IMR-90 (cell line): ENCODE data around the gene C1QTNF8. TPM values are rescaled to one million over a fixed set of nuclear protein-coding genes. Genes with fewer than 3 reads are reported as not detected.

ENCODE experiments used
- ATAC-seq: fragments of 200-7000 bp; cut with Tn5 transposase; 2 replicates; pipeline ENCODE4 v1.9.1; 2020; ENCODE audit warnings: low read depth, mild to moderate bottlenecking, moderate library complexity
- BruUV-seq: library from RNA; stranded (reverse); fragments of 400-500 nt; replicated peaks from 2 replicates; lab custom pipeline; 2021; lab: Mats Ljungman, UMichigan
- CTCF ChIA-PET: fragments of 300-600 bp; formaldehyde crosslinking; extraction: SDS; loops from one replicate; lab custom pipeline; 2021; ENCODE audit warnings: antibody characterized with exemption; lab: Yijun Ruan, JAX
- POLR2A ChIA-PET: fragments of 300-600 bp; sonication (Branson Sonifier 250); formaldehyde crosslinking; loops from one replicate; lab custom pipeline; 2022; ENCODE audit warnings: antibody characterized with exemption; ENCODE audit not compliant: unreplicated experiment; lab: Charles Lee
- DNase-seq: peaks from one replicate; pipeline ENCODE4 v3.0.0; 2013
- H2AFZ ChIP-seq: replicated peaks from 2 replicates; pipeline ENCODE3; 2013; ENCODE audit warnings: low read length, mild to moderate bottlenecking; ENCODE audit not compliant: poor library complexity
- H2AK5ac ChIP-seq: 2 replicates; pipeline ENCODE4 v1.6.1; 2013; ENCODE audit warnings: low read depth, low read length, inconsistent platforms
- H2AK9ac ChIP-seq: replicated peaks from 2 replicates; pipeline ENCODE3; 2013; ENCODE audit warnings: mild to moderate bottlenecking, low read depth, low read length, moderate library complexity; ENCODE audit not compliant: poor library complexity
- H2BK120ac ChIP-seq: 2 replicates; pipeline ENCODE4 v1.6.1; 2013; ENCODE audit warnings: low read depth, low read length, inconsistent platforms
- H2BK15ac ChIP-seq: 3 replicates; pipeline ENCODE4 v1.6.1; 2013; ENCODE audit warnings: low read depth, low read length, inconsistent platforms
- H2BK20ac ChIP-seq: 2 replicates; pipeline ENCODE4 v1.6.1; 2013; ENCODE audit warnings: low read depth, mild to moderate bottlenecking, inconsistent platforms, low read length, moderate library complexity
- H2BK5ac ChIP-seq: 2 replicates; pipeline ENCODE4 v1.6.1; 2013; ENCODE audit warnings: mild to moderate bottlenecking, low read depth, low read length, inconsistent platforms; ENCODE audit not compliant: poor library complexity, severe bottlenecking
- H3K14ac ChIP-seq: replicated peaks from 2 replicates; pipeline ENCODE4 v1.6.1; 2013; ENCODE audit warnings: low read depth, low read length, inconsistent platforms
- H3K18ac ChIP-seq: 2 replicates; pipeline ENCODE4 v1.6.1; 2013; ENCODE audit warnings: low read depth, low read length, control low read depth
- H3K23ac ChIP-seq: 2 replicates; pipeline ENCODE4 v1.6.1; 2013; ENCODE audit warnings: low read depth, low read length, inconsistent platforms
- H3K27ac ChIP-seq: 2 replicates; pipeline ENCODE4 v1.5.1; 2013; ENCODE audit warnings: mild to moderate bottlenecking, control low read depth, low read length; ENCODE audit not compliant: insufficient read depth
- H3K27me3 ChIP-seq: 2 replicates; pipeline ENCODE4 v1.6.1; 2013; ENCODE audit warnings: low read length; ENCODE audit not compliant: control insufficient read depth, insufficient read depth
- H3K36me3 ChIP-seq: 2 replicates; pipeline ENCODE4 v1.6.1; 2013; ENCODE audit warnings: low read length, mixed read lengths; ENCODE audit not compliant: control insufficient read depth, insufficient read depth
- H3K4ac ChIP-seq: 2 replicates; pipeline ENCODE4 v1.6.1; 2013; ENCODE audit warnings: low read depth, low read length, inconsistent platforms
- H3K4me1 ChIP-seq: 2 replicates; pipeline ENCODE4 v1.6.1; 2013; ENCODE audit warnings: low read length, mixed read lengths; ENCODE audit not compliant: control insufficient read depth, insufficient read depth
- H3K4me2 ChIP-seq: 2 replicates; pipeline ENCODE4 v1.6.1; 2013; ENCODE audit warnings: low read depth, mild to moderate bottlenecking, control low read depth, low read length, moderate library complexity
- H3K4me3 ChIP-seq: 2 replicates; pipeline ENCODE4 v1.5.1; 2013; ENCODE audit warnings: low read depth, mild to moderate bottlenecking, control low read depth, low read length, moderate library complexity; ENCODE audit not compliant: insufficient read depth
- H3K56ac ChIP-seq: 2 replicates; pipeline ENCODE4 v1.6.1; 2013; ENCODE audit warnings: low read length, inconsistent platforms; ENCODE audit not compliant: insufficient read depth; ENCODE audit errors: extremely low read depth
- H3K79me1 ChIP-seq, 2 experiments: 2 replicates each; pipeline ENCODE4 v1.6.1; 2013; ENCODE audit warnings: low read length in 2 of 2, inconsistent platforms in 1 of 2, low read depth in 1 of 2
- H3K9ac ChIP-seq: 2 replicates; pipeline ENCODE4 v1.6.1; 2013; ENCODE audit warnings: low read depth, low read length, control low read depth
- H3K9me1 ChIP-seq: 2 replicates; pipeline ENCODE4 v1.6.1; 2013; ENCODE audit warnings: low read length, inconsistent platforms; ENCODE audit not compliant: insufficient read depth
- H3K9me3 ChIP-seq: 2 replicates; pipeline ENCODE4 v1.6.1; 2013; ENCODE audit warnings: low read length; ENCODE audit not compliant: control insufficient read depth, insufficient read depth
- H4K20me1 ChIP-seq: 2 replicates; pipeline ENCODE4 v1.6.1; 2013; ENCODE audit warnings: low read length, inconsistent platforms; ENCODE audit not compliant: insufficient read depth
- H4K5ac ChIP-seq: 2 replicates; pipeline ENCODE4 v1.6.1; 2013; ENCODE audit warnings: mild to moderate bottlenecking, low read depth, low read length, control low read depth
- H4K8ac ChIP-seq, 2 experiments: 2 replicates each; pipeline ENCODE4 v1.6.1; 2013; ENCODE audit warnings: low read depth in 2 of 2, low read length in 2 of 2, control low read depth in 1 of 2, inconsistent platforms in 1 of 2
- H4K91ac ChIP-seq: 2 replicates; pipeline ENCODE4 v1.6.1; 2013; ENCODE audit warnings: low read depth, low read length, inconsistent platforms; ENCODE audit not compliant: insufficient read depth
- BHLHE40 ChIP-seq: fragments of 150-350 bp; IDR thresholded peaks from 2 replicates; pipeline ENCODE4 v1.6.1; 2016; ENCODE audit warnings: mild to moderate bottlenecking, low read depth, low read length
- CTCF ChIP-seq: conservative IDR thresholded peaks from 2 replicates; pipeline ENCODE4 v1.5.1; 2012; ENCODE audit warnings: mild to moderate bottlenecking, low read depth, low read length, improper control_type of control experiment
- ELK1 ChIP-seq: fragments of 150-350 bp; IDR thresholded peaks from 2 replicates; pipeline ENCODE4 v1.6.1; 2016; ENCODE audit warnings: low read depth, mild to moderate bottlenecking, low read length, moderate library complexity, borderline replicate concordance
- FOS ChIP-seq: fragments of 150-350 bp; IDR thresholded peaks from 2 replicates; pipeline ENCODE4 v1.6.1; 2016; ENCODE audit warnings: low read depth, low read length
- MAFK ChIP-seq: IDR thresholded peaks from 2 replicates; pipeline ENCODE4 v1.6.1; 2012; ENCODE audit warnings: low read depth, low read length, improper control_type of control experiment
- MAZ ChIP-seq: IDR thresholded peaks from 2 replicates; pipeline ENCODE4 v1.6.1; 2012; ENCODE audit warnings: low read depth, mild to moderate bottlenecking, low read length, improper control_type of control experiment, moderate library complexity, borderline replicate concordance
- MXI1 ChIP-seq: IDR thresholded peaks from 2 replicates; pipeline ENCODE4 v1.6.1; 2012; ENCODE audit warnings: low read depth, mild to moderate bottlenecking, low read length, moderate library complexity, borderline replicate concordance
- NFE2L2 ChIP-seq: fragments of 150-350 bp; IDR thresholded peaks from 2 replicates; pipeline ENCODE4 v1.6.1; 2016; ENCODE audit warnings: low read depth, mild to moderate bottlenecking, low read length
- POLR2A ChIP-seq: IDR thresholded peaks from 2 replicates; pipeline ENCODE4 v1.6.1; 2012; ENCODE audit warnings: mild to moderate bottlenecking, low read depth, low read length
- RAD21 ChIP-seq: IDR thresholded peaks from 2 replicates; pipeline ENCODE4 v1.6.1; 2012; ENCODE audit warnings: low read length, improper control_type of control experiment
- RCOR1 ChIP-seq: IDR thresholded peaks from 2 replicates; pipeline ENCODE4 v1.6.1; 2012; ENCODE audit warnings: mild to moderate bottlenecking, low read length, improper control_type of control experiment; ENCODE audit not compliant: insufficient replicate concordance
- RFX5 ChIP-seq: IDR thresholded peaks from 2 replicates; pipeline ENCODE4 v1.8.0; 2012; ENCODE audit warnings: low read depth, mild to moderate bottlenecking, low read length, moderate library complexity
- SMC3 ChIP-seq: fragments of 150-350 bp; IDR thresholded peaks from 2 replicates; pipeline ENCODE4 v1.6.1; 2016; ENCODE audit warnings: low read depth, mild to moderate bottlenecking, antibody characterized with exemption, low read length, moderate library complexity
- USF2 ChIP-seq: fragments of 150-350 bp; IDR thresholded peaks from 2 replicates; pipeline ENCODE4 v1.6.1; 2017; ENCODE audit warnings: mild to moderate bottlenecking, antibody characterized with exemption, low read length, low read depth
- WGBS, 2 experiments: methylation state at CpG; one replicate each; pipeline versions ENCODE4 v1.1.5 to v1.1.7; 2013; ENCODE audit warnings: missing lambda C conversion rate in 2 of 2; ENCODE audit not compliant: insufficient read length in 1 of 2; ENCODE audit errors: extremely low coverage in 2 of 2; 5-methylcytosine and 5-hydroxymethylcytosine counted together
- dilution Hi-C: fragments of 300-500 bp; cut with HindIII; formaldehyde crosslinking; loops from one replicate; pipeline ENCODE4 v1.14.3; 2018; ENCODE audit warnings: low sequenced_read_pairs; ENCODE audit not compliant: unreplicated experiment
- in situ Hi-C: fragments of 300-500 bp; cut with MboI; formaldehyde crosslinking; loops from 3 replicates; pipeline ENCODE4 v1.14.3; 2019; ENCODE audit warnings: low sequenced_read_pairs, inconsistent platforms, mixed read lengths
- intact Hi-C: fragments of 100-400 bp; cut with micrococcal nuclease; formaldehyde crosslinking; loops from 2 replicates; pipeline ENCODE4 v1.10.0; 2022
- polyA plus RNA-seq, 3 experiments: library from polyadenylated mRNA; depleted of rRNA; stranded (reverse); fragments of >200 nt; gene quantifications; 2 replicates each; pipeline ENCODE4 v1.2.3, GENCODE V29; 2012; ENCODE audit warnings: low replicate concordance in 1 of 3
- total RNA-seq: library from RNA; depleted of rRNA; stranded (reverse); fragments of >200 nt; gene quantifications from 2 replicates; pipeline ENCODE4 v1.2.3, GENCODE V29; 2012

The C1QTNF8 gene
- total and polyA plus RNA-seq, 2 of the 4 experiments (the other 2 are of a cell fraction), result not detected

GRCh38 chr16:1124291-1124690 is 28.2 kb upstream of the C1QTNF8 start:
- TF ChIP-seq ELK1 (no peak), MAFK (no peak), BHLHE40 (no peak), POLR2A (no peak), CTCF (no peak), USF2 (no peak), SMC3 (no peak), MAZ (no peak), RAD21 (no peak), MXI1 (no peak), RFX5 (no peak), RCOR1 (no peak), FOS (no peak), NFE2L2 (no peak)
- H3K9me3 ChIP-seq, result no peaks in the 10 kb centered on the region
- H3K4me1 ChIP-seq, result peaks cover 2% of the 10 kb centered on the region; the same call in 1 of the 2 replicates
- H4K8ac ChIP-seq, result no peak overlapping the region
- H4K5ac ChIP-seq, result no peak overlapping the region
- no peak overlapping the region for H2BK120ac ChIP-seq
- dilution Hi-C loops, result no loop called here
- DNase-seq, result no peak
- H3K4me3 ChIP-seq, result no peak overlapping the region
- no peak for ATAC-seq
- no peak overlapping the region for H2AFZ ChIP-seq
- intact Hi-C loops, result no loop called here
- H3K4ac ChIP-seq, result no peak overlapping the region
- H3K23ac ChIP-seq, result no peak overlapping the region
- 81% methylated on average over 10 of the region's 18 CpGs; no CpG with 5 or more reads in 1 of the 2 experiments for WGBS, 2 experiments
- H3K56ac ChIP-seq, result no peak overlapping the region
- no peak overlapping the region for H2BK5ac ChIP-seq
- no peak overlapping the region for H3K27ac ChIP-seq
- H2AK9ac ChIP-seq, result no peak overlapping the region
- H3K9me1 ChIP-seq, result no peaks in the 10 kb centered on the region
- in situ Hi-C loops, result no loop called here
- H3K36me3 ChIP-seq, result no peaks in the 10 kb centered on the region
- H4K91ac ChIP-seq, result no peak overlapping the region
- ChIA-PET CTCF (no interaction called here), POLR2A (no interaction called here)
- H2BK20ac ChIP-seq, result no peak overlapping the region
- BruUV-seq, result no TSS peak
- no peak overlapping the region for H3K18ac ChIP-seq
- H4K20me1 ChIP-seq, result no peaks in the 10 kb centered on the region
- H3K4me2 ChIP-seq, result no peak overlapping the region
- H2AK5ac ChIP-seq, result no peak overlapping the region
- H2BK15ac ChIP-seq, result no peak overlapping the region
- peaks cover 10% of the 10 kb centered on the region; the same call in 1 of the 2 replicates for H3K27me3 ChIP-seq
- H3K14ac ChIP-seq, result no peak overlapping the region
- H3K9ac ChIP-seq, result no peak overlapping the region
- H3K79me1 ChIP-seq, result no peaks in the 10 kb centered on the region
